Activated B cell treated with CpG ODN at 0.5 μM for 24 hours (primary cell): ENCODE data around the gene PLEKHG3. TPM values are rescaled to one million over a fixed set of nuclear protein-coding genes. Genes with fewer than 3 reads are reported as not detected.

Experiments
- ATAC-seq: fragments of 200-7000 bp; cut with Tn5 transposase; one replicate; pipeline ENCODE4 v1.10.0; 2021; ENCODE audit warnings: low read depth, mild to moderate bottlenecking, moderate library complexity
- CTCF ChIA-PET: fragments of 350-600 bp; sonication (Branson Sonifier 250); formaldehyde crosslinking; loops from one replicate; lab custom pipeline; 2021; ENCODE audit warnings: antibody characterized with exemption; lab: Charles Lee
- POLR2A ChIA-PET: fragments of 350-600 bp; sonication (Branson Sonifier 250); formaldehyde crosslinking; loops from one replicate; lab custom pipeline; 2021; ENCODE audit warnings: antibody characterized with exemption; lab: Charles Lee
- DNase-seq: peaks from one replicate; pipeline ENCODE4 v3.0.0; 2022
- H3K27ac Mint-ChIP-seq: one replicate; pipeline ENCODE4 v1.8.0; 2020; ENCODE audit warnings: mixed read lengths
- H3K27me3 Mint-ChIP-seq: one replicate; pipeline ENCODE4 v1.8.0; 2021; ENCODE audit warnings: mixed read lengths
- H3K36me3 Mint-ChIP-seq: one replicate; pipeline ENCODE4 v1.8.0; 2021; ENCODE audit warnings: low read depth, mixed read lengths
- H3K4me1 Mint-ChIP-seq: one replicate; pipeline ENCODE4 v1.8.0; 2021; ENCODE audit warnings: mixed read lengths
- H3K4me3 Mint-ChIP-seq: one replicate; pipeline ENCODE4 v1.8.0; 2020; ENCODE audit warnings: mild to moderate bottlenecking, mixed read lengths
- H3K9me3 Mint-ChIP-seq: one replicate; pipeline ENCODE4 v1.8.0; 2020; ENCODE audit warnings: mixed read lengths
- CTCF ChIP-seq: fragments of 200-600 bp; IDR thresholded peaks from one replicate; pipeline ENCODE4 v1.8.0; 2022; ENCODE audit warnings: antibody characterized with exemption, mild to moderate bottlenecking
- intact Hi-C: fragments of 100-400 bp; cut with micrococcal nuclease; formaldehyde crosslinking; loops from one replicate; pipeline ENCODE4 v1.15.1; 2024
- total RNA-seq: library from RNA; stranded (reverse); gene quantifications from 2 replicates; pipeline ENCODE4 v1.2.3, GENCODE V29; 2022

PLEKHG3 gene
- total RNA-seq, 1 donor from 2014 or later, result 0.07 TPM

- H3K27me3 Mint-ChIP-seq, result peaks cover 2% of the 10 kb centered on the region
- TF ChIP-seq CTCF, result no peak
- H3K4me3 Mint-ChIP-seq, result no peak overlapping the region
- DNase-seq (no peak), ATAC-seq (no peak)
- no peak overlapping the region for H3K27ac Mint-ChIP-seq
- no peaks in the 10 kb centered on the region for H3K9me3 Mint-ChIP-seq
- ChIA-PET CTCF (interaction anchor here (1.0 kb wide), 1 partner anchor 10 kb away, joined by 3 read pairs; no protein-coding TSS in a partner anchor), POLR2A (no interaction called here)
- intact Hi-C loops, result no loop called here
- H3K4me1 Mint-ChIP-seq, result no peaks in the 10 kb centered on the region
- no peaks in the 10 kb centered on the region for H3K36me3 Mint-ChIP-seq
Measured at GRCh38 chr14:64784006-64784405, 79.8 kb downstream of the PLEKHG3 start.

- ChIA-PET POLR2A (no interaction called here), CTCF (no interaction called here)
- Mint-ChIP-seq H3K9me3 (no peaks in the 10 kb centered on the region), H3K4me3 (no peak overlapping the region), H3K4me1 (no peaks in the 10 kb centered on the region), H3K27ac (no peak overlapping the region), H3K27me3 (peaks cover 2% of the 10 kb centered on the region), H3K36me3 (no peaks in the 10 kb centered on the region)
- no peak for TF ChIP-seq CTCF
- DNase-seq (no peak), ATAC-seq (no peak)
- intact Hi-C loops, result no loop called here
Measured at GRCh38 chr14:64786296-64787149, 82.3 kb downstream of the PLEKHG3 start.

- Mint-ChIP-seq H3K27ac (no peak overlapping the region), H3K4me1 (no peaks in the 10 kb centered on the region), H3K9me3 (no peaks in the 10 kb centered on the region), H3K36me3 (no peaks in the 10 kb centered on the region), H3K4me3 (no peak overlapping the region), H3K27me3 (peaks cover 2% of the 10 kb centered on the region)
- POLR2A ChIA-PET, result no interaction called here
- ATAC-seq (no peak), DNase-seq (no peak)
- intact Hi-C loops, result no loop called here
- no peak for TF ChIP-seq CTCF
- CTCF ChIA-PET, result no interaction called here
Measured at GRCh38 chr14:64787619-64788018, 83.4 kb downstream of the PLEKHG3 start.

GRCh38 chr14:64788706-64789105 lies 84.5 kb downstream of the PLEKHG3 start:
- H3K9me3 Mint-ChIP-seq, result no peaks in the 10 kb centered on the region
- ChIA-PET CTCF (no interaction called here), POLR2A (no interaction called here)
- no peak overlapping the region for H3K4me3 Mint-ChIP-seq
- no peaks in the 10 kb centered on the region for H3K36me3 Mint-ChIP-seq
- ATAC-seq, result no peak
- no peak for TF ChIP-seq CTCF
- no peak overlapping the region for H3K27ac Mint-ChIP-seq
- intact Hi-C loops, result no loop called here
- H3K27me3 Mint-ChIP-seq, result peaks cover 4% of the 10 kb centered on the region
- DNase-seq, result no peak
- no peaks in the 10 kb centered on the region for H3K4me1 Mint-ChIP-seq

GRCh38 chr14:64789696-64790095 lies 85.5 kb downstream of the PLEKHG3 start:
- intact Hi-C loops, result no loop called here
- no peak overlapping the region for H3K4me3 Mint-ChIP-seq
- no peaks in the 10 kb centered on the region for H3K4me1 Mint-ChIP-seq
- peaks cover 4% of the 10 kb centered on the region for H3K27me3 Mint-ChIP-seq
- POLR2A ChIA-PET, result no interaction called here
- TF ChIP-seq CTCF, result no peak
- ATAC-seq (no peak), DNase-seq (no peak)
- CTCF ChIA-PET, result no interaction called here
- no peak overlapping the region for H3K27ac Mint-ChIP-seq
- no peaks in the 10 kb centered on the region for H3K9me3 Mint-ChIP-seq
- H3K36me3 Mint-ChIP-seq, result no peaks in the 10 kb centered on the region
